HEK293 (cell line): Measurements from ENCODE around the gene RNF214.

Source experiments
- RBAK ChIP-seq: fragments of 450-650 bp; formaldehyde crosslinking; IDR thresholded peaks from 2 replicates; pipeline ENCODE4 v1.5.1; 2016; ENCODE audit warnings: missing biosample characterization, missing genetic modification characterization
- YY1 ChIP-seq: fragments of 450-650 bp; formaldehyde crosslinking; IDR thresholded peaks from 2 replicates; pipeline ENCODE4 v1.5.1; 2018; ENCODE audit warnings: missing biosample characterization, missing genetic modification characterization
- ZBTB7A ChIP-seq: fragments of 450-650 bp; formaldehyde crosslinking; IDR thresholded peaks from 2 replicates; pipeline ENCODE4 v1.5.1; 2016; ENCODE audit warnings: low read depth, missing biosample characterization, missing genetic modification characterization
- ZNF112 ChIP-seq: fragments of 450-650 bp; formaldehyde crosslinking; IDR thresholded peaks from 2 replicates; pipeline ENCODE4 v1.5.0; 2017; ENCODE audit warnings: missing biosample characterization, missing genetic modification characterization
- ZNF302 ChIP-seq: fragments of 450-650 bp; formaldehyde crosslinking; IDR thresholded peaks from 2 replicates; pipeline ENCODE4 v1.5.1; 2016; ENCODE audit warnings: missing biosample characterization, missing genetic modification characterization, low read depth
- TF ChIP-seq, protein P1 (sequence below): fragments of 450-650 bp; formaldehyde crosslinking; IDR thresholded peaks from 2 replicates; pipeline ENCODE4 v1.5.1; 2016; ENCODE audit warnings: missing biosample characterization, missing genetic modification characterization
- TF ChIP-seq, protein P2 (sequence below): fragments of 450-650 bp; IDR thresholded peaks from 2 replicates; pipeline ENCODE4 v1.5.1; 2018; ENCODE audit warnings: missing biosample characterization, missing genetic modification characterization

DNA sequence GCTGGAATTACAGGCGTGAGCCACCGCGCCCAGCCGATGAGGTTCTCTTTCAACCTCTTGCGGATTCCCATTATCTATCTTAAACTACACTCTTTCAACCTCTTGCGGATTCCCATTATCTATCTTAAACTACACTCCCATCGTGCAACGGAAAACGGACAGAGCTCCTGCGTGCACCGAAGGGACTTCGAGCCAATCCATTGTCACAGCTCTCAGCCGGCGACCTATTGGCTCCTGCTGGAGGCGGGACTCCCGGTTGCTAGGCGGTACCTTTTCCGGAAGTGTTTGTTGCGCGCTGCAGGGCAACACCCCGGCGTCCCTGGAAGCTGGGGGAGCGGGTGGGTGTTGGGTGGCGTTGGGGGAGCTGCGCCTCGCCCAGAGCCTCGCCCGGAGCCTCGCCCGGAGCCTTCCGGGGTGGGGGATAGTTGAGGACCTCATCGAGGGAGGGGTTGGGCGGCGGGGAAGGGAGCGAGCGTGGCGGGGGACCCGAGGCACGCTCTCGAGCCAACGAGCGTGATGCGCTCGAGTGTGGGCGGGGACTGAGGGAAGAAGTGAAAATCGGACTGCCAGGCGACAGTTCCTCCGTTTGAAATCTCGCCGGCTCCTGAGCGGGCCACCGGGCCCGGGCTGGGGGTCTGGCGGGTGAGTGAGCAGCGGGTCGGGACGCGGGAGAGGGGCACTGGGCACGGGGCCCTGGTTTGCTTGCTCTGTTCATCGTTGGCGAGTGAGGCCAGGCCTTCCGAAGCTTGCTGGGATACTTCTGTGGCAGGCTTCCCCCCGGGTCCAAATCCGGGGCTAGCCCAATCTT is 95.3 kb downstream of the RNF214 start, which contains the start of gene CEP164:
- no peak for TF ChIP-seq ZBTB7A
- TF ChIP-seq, protein P1, sequence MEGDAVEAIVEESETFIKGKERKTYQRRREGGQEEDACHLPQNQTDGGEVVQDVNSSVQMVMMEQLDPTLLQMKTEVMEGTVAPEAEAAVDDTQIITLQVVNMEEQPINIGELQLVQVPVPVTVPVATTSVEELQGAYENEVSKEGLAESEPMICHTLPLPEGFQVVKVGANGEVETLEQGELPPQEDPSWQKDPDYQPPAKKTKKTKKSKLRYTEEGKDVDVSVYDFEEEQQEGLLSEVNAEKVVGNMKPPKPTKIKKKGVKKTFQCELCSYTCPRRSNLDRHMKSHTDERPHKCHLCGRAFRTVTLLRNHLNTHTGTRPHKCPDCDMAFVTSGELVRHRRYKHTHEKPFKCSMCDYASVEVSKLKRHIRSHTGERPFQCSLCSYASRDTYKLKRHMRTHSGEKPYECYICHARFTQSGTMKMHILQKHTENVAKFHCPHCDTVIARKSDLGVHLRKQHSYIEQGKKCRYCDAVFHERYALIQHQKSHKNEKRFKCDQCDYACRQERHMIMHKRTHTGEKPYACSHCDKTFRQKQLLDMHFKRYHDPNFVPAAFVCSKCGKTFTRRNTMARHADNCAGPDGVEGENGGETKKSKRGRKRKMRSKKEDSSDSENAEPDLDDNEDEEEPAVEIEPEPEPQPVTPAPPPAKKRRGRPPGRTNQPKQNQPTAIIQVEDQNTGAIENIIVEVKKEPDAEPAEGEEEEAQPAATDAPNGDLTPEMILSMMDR = no peak
- no peak for TF ChIP-seq RBAK
- no peak for TF ChIP-seq YY1 (tag by site-specific recombination)
- TF ChIP-seq, protein P2, sequence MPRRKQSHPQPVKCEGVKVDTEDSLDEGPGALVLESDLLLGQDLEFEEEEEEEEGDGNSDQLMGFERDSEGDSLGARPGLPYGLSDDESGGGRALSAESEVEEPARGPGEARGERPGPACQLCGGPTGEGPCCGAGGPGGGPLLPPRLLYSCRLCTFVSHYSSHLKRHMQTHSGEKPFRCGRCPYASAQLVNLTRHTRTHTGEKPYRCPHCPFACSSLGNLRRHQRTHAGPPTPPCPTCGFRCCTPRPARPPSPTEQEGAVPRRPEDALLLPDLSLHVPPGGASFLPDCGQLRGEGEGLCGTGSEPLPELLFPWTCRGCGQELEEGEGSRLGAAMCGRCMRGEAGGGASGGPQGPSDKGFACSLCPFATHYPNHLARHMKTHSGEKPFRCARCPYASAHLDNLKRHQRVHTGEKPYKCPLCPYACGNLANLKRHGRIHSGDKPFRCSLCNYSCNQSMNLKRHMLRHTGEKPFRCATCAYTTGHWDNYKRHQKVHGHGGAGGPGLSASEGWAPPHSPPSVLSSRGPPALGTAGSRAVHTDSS (tag by site-specific recombination) = no peak
- no peak for TF ChIP-seq ZNF302 (tag by site-specific recombination)
- no peak for TF ChIP-seq ZNF112
